Stimulated activated CD8-positive, alpha-beta memory T cell treated with anti-CD3 and anti-CD28 coated beads, Interleukin-12 subunit alpha, Interleukin-12 subunit beta, amount 100 ng/mL, for 24 hours (primary cell): ENCODE results near the gene ZNF691.
"Not testable (repeated sequence)": the region's sequence is repeated elsewhere in the genome, so short reads cannot be mapped to it uniquely, and the experiment has no call there.

ENCODE experiments used
- DNase-seq: peaks from one replicate; pipeline ENCODE4 v3.0.0-alpha.2; 2020; ENCODE audit errors: extremely low read depth

ZNF691 gene

GRCh38 chr1:42846257-42847110 lies at the start of gene ZNF691:
TSS of gene ZNF691 (plus strand) at chr1:42846613. CDS start at chr1:42849659, 3,046 bp downstream.
- peak; percentile 63 for DNase-seq

GRCh38 chr1:42797414-42797813 lies 49.0 kb upstream of the ZNF691 start:
- no peak for DNase-seq

GRCh38 chr1:42797979-42798378 lies 48.4 kb upstream of the ZNF691 start:
- DNase-seq: no peak

- DNase-seq: no peak
These were observed 44.5 kb upstream of the ZNF691 start for GRCh38 chr1:42801832-42802473.

GRCh38 chr1:42806171-42806570 lies 40.2 kb upstream of the ZNF691 start:
- no peak for DNase-seq

- no peak for DNase-seq
These were observed 39.8 kb upstream of the ZNF691 start for GRCh38 chr1:42806593-42806992.

- DNase-seq: no peak
These were observed 39.3 kb upstream of the ZNF691 start for GRCh38 chr1:42807056-42807668.

GRCh38 chr1:42814815-42815214 lies 31.6 kb upstream of the ZNF691 start:
- not testable (repeated sequence) for DNase-seq

GRCh38 chr1:42815941-42816584 lies 30.4 kb upstream of the ZNF691 start:
- no peak for DNase-seq

GRCh38 chr1:42816585-42817439 lies 29.6 kb upstream of the ZNF691 start, which contains the start of the genes ERMAP and SVBP:
TSS of gene ERMAP (plus strand) at chr1:42817122. CDS start at chr1:42830449, 13,327 bp downstream.
TSS of gene SVBP (minus strand) at chr1:42817397. CDS start at chr1:42816544, 853 bp downstream.
- DNase-seq: peak; percentile 87

GRCh38 chr1:42817440-42817767 lies 29.0 kb upstream of the ZNF691 start:
- DNase-seq: no peak

GRCh38 chr1:42817976-42818375 lies 28.4 kb upstream of the ZNF691 start:
- no peak for DNase-seq

- DNase-seq: no peak
These were observed 25.6 kb upstream of the ZNF691 start for GRCh38 chr1:42820813-42821212.

- no peak for DNase-seq
These were observed 24.7 kb upstream of the ZNF691 start for GRCh38 chr1:42821690-42822089.

- DNase-seq: no peak
These were observed 23.5 kb upstream of the ZNF691 start for GRCh38 chr1:42822800-42823392.

- no peak for DNase-seq
These were observed 21.9 kb upstream of the ZNF691 start for GRCh38 chr1:42824481-42825035.

- DNase-seq: no peak
These were observed 21.2 kb upstream of the ZNF691 start for GRCh38 chr1:42825036-42825851.

- DNase-seq: no peak
These were observed 15.8 kb upstream of the ZNF691 start for GRCh38 chr1:42830631-42831030.

- DNase-seq: no peak
These were observed 15.1 kb upstream of the ZNF691 start for GRCh38 chr1:42831273-42831672.
